B cell (primary cell): ENCODE measurements around the gene PYURF. TPM values are rescaled to one million over a fixed set of nuclear protein-coding genes. Genes with fewer than 3 reads are reported as not detected.

ENCODE experiments used
- ATAC-seq: fragments of 200-7000 bp; cut with Tn5 transposase; one replicate; pipeline ENCODE4 v1.10.0; 2021; ENCODE audit warnings: low read depth, mild to moderate bottlenecking, moderate number of reproducible peaks, moderate library complexity
- CTCF ChIA-PET: fragments of 350-600 bp; sonication (Branson Sonifier 250); formaldehyde crosslinking; loops from one replicate; lab custom pipeline; 2021; ENCODE audit warnings: antibody characterized with exemption, inconsistent platforms; lab: Charles Lee
- POLR2A ChIA-PET: fragments of 350-600 bp; sonication (Branson Sonifier 250); formaldehyde crosslinking; loops from one replicate; lab custom pipeline; 2021; ENCODE audit warnings: antibody characterized with exemption; lab: Charles Lee
- DNase-seq: peaks from one replicate; pipeline ENCODE4 v3.0.0; 2013
- H2AFZ ChIP-seq: 2 replicates; pipeline ENCODE4 v1.6.1; 2012; ENCODE audit warnings: mild to moderate bottlenecking, low read depth, low read length; ENCODE audit not compliant: insufficient read depth, poor library complexity, severe bottlenecking
- H3K27ac ChIP-seq, 2 donors: 1 replicate in 1 of 2; 2 replicates in 1 of 2; pipeline ENCODE4 v1.5.1; 2012 to 2013; ENCODE audit warnings: low read length in 2 of 2, mild to moderate bottlenecking in 2 of 2, moderate library complexity in 1 of 2
- H3K27me3 ChIP-seq, 4 experiments: fragments of 200-600 bp in 1 of 4; sonication (generic) in 1 of 4; replicated peaks in 1 of 4; 1 replicate in 2 of 4; 2 replicates in 2 of 4; pipeline versions ENCODE4 v1.6.1 to v1.7.0; 2013 to 2016; ENCODE audit warnings: low read length in 3 of 4, mild to moderate bottlenecking in 2 of 4, mixed read lengths in 1 of 4, moderate library complexity in 1 of 4; ENCODE audit not compliant: insufficient read depth in 4 of 4, control insufficient read depth in 3 of 4; ENCODE audit errors: control extremely low read depth in 1 of 4
- H3K36me3 ChIP-seq, 2 experiments: replicated peaks in 1 of 2; 1 replicate in 1 of 2; 2 replicates in 1 of 2; pipeline versions ENCODE4 v1.6.1 to v1.7.1; 2013; ENCODE audit warnings: low read length in 1 of 2; ENCODE audit not compliant: insufficient read depth in 2 of 2, control insufficient read depth in 1 of 2; ENCODE audit errors: control extremely low read depth in 1 of 2, extremely low read depth in 1 of 2
- H3K4me1 ChIP-seq, 2 donors: fragments of 200-600 bp in 1 of 2; sonication (generic) in 1 of 2; 1 replicate in 1 of 2; 2 replicates in 1 of 2; pipeline versions ENCODE4 v1.5.1 to v1.6.1; 2013 to 2017; ENCODE audit warnings: low read length in 2 of 2; ENCODE audit not compliant: control insufficient read depth in 2 of 2, insufficient read depth in 2 of 2
- H3K4me2 ChIP-seq: replicated peaks from 2 replicates; pipeline ENCODE3; 2012; ENCODE audit warnings: mild to moderate bottlenecking, low read depth, low read length; ENCODE audit not compliant: poor library complexity, severe bottlenecking
- H3K4me3 ChIP-seq, 5 experiments: fragments of 200-600 bp in 1 of 5; sonication (generic) in 1 of 5; 1 replicate in 3 of 5; 2 replicates in 2 of 5; pipeline versions ENCODE4 v1.5.1 to v1.7.0; 2011 to 2016; ENCODE audit warnings: low read length in 4 of 5, mild to moderate bottlenecking in 4 of 5, low read depth in 2 of 5, control low read depth in 1 of 5, moderate library complexity in 1 of 5; ENCODE audit not compliant: insufficient read depth in 1 of 5; ENCODE audit errors: control extremely low read depth in 1 of 5, extremely low read depth in 1 of 5
- H3K79me2 ChIP-seq: fragments of 200-600 bp; sonication (generic); one replicate; pipeline ENCODE4 v1.6.0; 2016; ENCODE audit warnings: low read length; ENCODE audit not compliant: control insufficient read depth, insufficient read depth
- H3K9ac ChIP-seq: fragments of 200-600 bp; sonication (generic); 2 replicates; pipeline ENCODE4 v1.6.1; 2017; ENCODE audit warnings: mild to moderate bottlenecking, low read length, moderate library complexity
- H3K9me3 ChIP-seq, 3 donors: one replicate each; pipeline versions ENCODE4 v1.6.1 to v1.7.1; 2013; ENCODE audit warnings: low read length in 2 of 3; ENCODE audit not compliant: control insufficient read depth in 2 of 3, insufficient read depth in 1 of 3; ENCODE audit errors: control extremely low read depth in 1 of 3
- H4K20me1 ChIP-seq: 2 replicates; pipeline ENCODE4 v1.6.0; 2012; ENCODE audit warnings: mild to moderate bottlenecking, low read length; ENCODE audit not compliant: insufficient read depth, control insufficient read depth, poor library complexity, severe bottlenecking
- H3K27ac Mint-ChIP-seq: one replicate; pipeline ENCODE4 v1.8.0; 2021; ENCODE audit warnings: mixed read lengths
- H3K27me3 Mint-ChIP-seq: one replicate; pipeline ENCODE4 v1.8.0; 2021; ENCODE audit warnings: mixed read lengths
- H3K4me1 Mint-ChIP-seq: one replicate; pipeline ENCODE4 v1.8.0; 2021; ENCODE audit warnings: mixed read lengths
- H3K4me3 Mint-ChIP-seq: one replicate; pipeline ENCODE4 v1.8.0; 2021; ENCODE audit warnings: mixed read lengths
- H3K9me3 Mint-ChIP-seq: one replicate; pipeline ENCODE4 v1.8.0; 2022; ENCODE audit warnings: mixed read lengths; ENCODE audit not compliant: insufficient read depth
- EZH2 ChIP-seq: IDR thresholded peaks from 2 replicates; pipeline ENCODE4 v1.6.1; 2012; ENCODE audit warnings: borderline replicate concordance, low read depth, mild to moderate bottlenecking, moderate library complexity, low read length; ENCODE audit not compliant: insufficient read depth, poor library complexity, severe bottlenecking
- WGBS: methylation state at CpG from one replicate; pipeline ENCODE4 v1.1.5; 2013; ENCODE audit warnings: missing lambda C conversion rate; ENCODE audit not compliant: insufficient coverage; 5-methylcytosine and 5-hydroxymethylcytosine counted together
- intact Hi-C: fragments of 100-400 bp; cut with micrococcal nuclease; formaldehyde crosslinking; loops from one replicate; pipeline ENCODE4 v1.10.0; 2022
- polyA plus RNA-seq: library from polyadenylated mRNA; depleted of rRNA; stranded (reverse); fragments of >200 nt; gene quantifications from 2 replicates; pipeline ENCODE4 v1.2.3, GENCODE V29; 2012
- total RNA-seq, 2 donors: library from RNA; stranded (reverse); fragments of 120-200 nt in 1 of 2; gene quantifications; 1 replicate in 1 of 2; 2 replicates in 1 of 2; pipeline versions ENCODE4 v1.2.3 to v1.2.4, GENCODE V29; 2013 to 2022
- TF ChIP-seq, protein P1 (sequence below): fragments of 200-600 bp; IDR thresholded peaks from one replicate; pipeline ENCODE4 v1.8.0; 2022; ENCODE audit warnings: antibody characterized with exemption, mild to moderate bottlenecking

PYURF gene
- total and polyA plus RNA-seq, 2 donors (not counting 1 experiment from before 2014, with no cell fraction given) = 14.9 to 38.1 TPM

DNA sequence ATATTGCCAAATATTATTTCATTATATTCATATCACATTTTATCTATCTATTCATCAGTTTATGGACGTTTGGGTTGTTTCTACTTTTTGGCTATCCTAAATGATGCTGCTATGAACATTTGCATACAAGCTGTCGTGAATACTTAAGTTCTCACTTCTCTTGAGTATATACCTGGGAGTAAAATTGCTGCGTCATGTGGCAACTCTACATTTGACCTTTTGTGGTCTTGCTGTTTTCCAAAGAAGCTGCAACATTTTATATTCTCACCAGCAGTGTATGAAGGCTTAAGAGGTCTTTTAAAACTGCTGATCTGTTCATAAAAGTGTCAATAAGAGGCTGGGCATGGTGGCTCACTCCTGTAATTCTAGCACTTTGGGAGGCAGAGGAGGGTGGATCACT is 5.8 kb downstream of the PYURF start:
- Histone ChIP-seq H2AFZ (no peak overlapping the region), H3K9ac (no peak overlapping the region), H3K27me3 (no peaks in the 10 kb centered on the region), H3K9me3 (no peaks in the 10 kb centered on the region), H3K79me2 (peaks cover 3% of the 10 kb centered on the region), H3K4me1 (peaks cover 7% of the 10 kb centered on the region in 2 donors), H3K27ac (no peak overlapping the region), H3K36me3 (peaks cover 1 to 8% of the 10 kb centered on the region in 2 experiments), H3K4me2 (no peak overlapping the region), H3K4me3 (no peak overlapping the region), H4K20me1 (no peaks in the 10 kb centered on the region)
- intact Hi-C loops = loop anchor here (5.0 kb wide), 2 partner anchors 666 to 841 kb away; no protein-coding TSS in a partner anchor
- Mint-ChIP-seq H3K27ac (no peak overlapping the region), H3K27me3 (no peaks in the 10 kb centered on the region), H3K4me1 (peaks cover 12% of the 10 kb centered on the region), H3K9me3 (no peaks in the 10 kb centered on the region), H3K4me3 (no peak overlapping the region)
- ATAC-seq = no peak
- POLR2A ChIA-PET = no interaction called here
- CTCF ChIA-PET = interaction anchor here (0.7 to 16.3 kb wide), 7 partner anchors 8 to 485 kb away, joined by 3 to 506 read pairs (median 31); partner anchors contain the start of genes PPM1K and PYURF
- DNase-seq = no peak
- WGBS = 71% methylated on average over 1 of the region's 3 CpGs
- TF ChIP-seq, protein P1, sequence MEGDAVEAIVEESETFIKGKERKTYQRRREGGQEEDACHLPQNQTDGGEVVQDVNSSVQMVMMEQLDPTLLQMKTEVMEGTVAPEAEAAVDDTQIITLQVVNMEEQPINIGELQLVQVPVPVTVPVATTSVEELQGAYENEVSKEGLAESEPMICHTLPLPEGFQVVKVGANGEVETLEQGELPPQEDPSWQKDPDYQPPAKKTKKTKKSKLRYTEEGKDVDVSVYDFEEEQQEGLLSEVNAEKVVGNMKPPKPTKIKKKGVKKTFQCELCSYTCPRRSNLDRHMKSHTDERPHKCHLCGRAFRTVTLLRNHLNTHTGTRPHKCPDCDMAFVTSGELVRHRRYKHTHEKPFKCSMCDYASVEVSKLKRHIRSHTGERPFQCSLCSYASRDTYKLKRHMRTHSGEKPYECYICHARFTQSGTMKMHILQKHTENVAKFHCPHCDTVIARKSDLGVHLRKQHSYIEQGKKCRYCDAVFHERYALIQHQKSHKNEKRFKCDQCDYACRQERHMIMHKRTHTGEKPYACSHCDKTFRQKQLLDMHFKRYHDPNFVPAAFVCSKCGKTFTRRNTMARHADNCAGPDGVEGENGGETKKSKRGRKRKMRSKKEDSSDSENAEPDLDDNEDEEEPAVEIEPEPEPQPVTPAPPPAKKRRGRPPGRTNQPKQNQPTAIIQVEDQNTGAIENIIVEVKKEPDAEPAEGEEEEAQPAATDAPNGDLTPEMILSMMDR = no peak
- TF ChIP-seq EZH2 = no peak

DNA sequence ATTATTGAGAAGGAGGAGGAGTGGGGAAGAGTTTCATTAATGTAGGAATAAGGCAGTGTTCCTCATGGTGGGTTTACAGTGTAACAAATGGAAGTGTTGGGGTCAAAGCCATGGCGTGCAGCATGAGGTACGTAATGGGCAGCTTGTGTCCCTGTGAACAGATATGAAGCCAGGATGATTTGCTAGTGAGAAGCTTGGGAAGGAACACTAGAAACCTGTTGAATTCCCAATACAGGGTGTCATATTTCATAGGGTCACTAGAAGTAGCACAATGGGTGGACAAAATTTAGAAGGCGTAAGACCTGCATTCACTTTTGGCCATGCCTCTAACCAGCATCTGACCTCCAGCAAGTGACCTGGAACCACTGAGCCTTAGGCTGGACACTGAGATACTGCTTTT is 6.8 kb downstream of the PYURF start:
- Histone ChIP-seq H3K79me2 (no peaks in the 10 kb centered on the region), H3K9me3 (no peaks in the 10 kb centered on the region), H3K4me3 (no peak overlapping the region), H3K27ac (no peak overlapping the region), H3K36me3 (peaks cover 1 to 7% of the 10 kb centered on the region in 2 experiments), H3K9ac (no peak overlapping the region), H3K4me1 (no peaks in the 10 kb centered on the region), H3K27me3 (no peaks in the 10 kb centered on the region), H4K20me1 (no peaks in the 10 kb centered on the region), H2AFZ (no peak overlapping the region), H3K4me2 (no peak overlapping the region)
- H3K4me3 Mint-ChIP-seq = no peak overlapping the region
- POLR2A ChIA-PET = interaction anchor here (0.7 kb wide), 1 partner anchor 237 kb away, joined by 6 read pairs; no protein-coding TSS in a partner anchor
- TF ChIP-seq, protein P1 = no peak
- TF ChIP-seq EZH2 = no peak
- H3K4me1 Mint-ChIP-seq = peaks cover 4% of the 10 kb centered on the region
- H3K9me3 Mint-ChIP-seq = no peaks in the 10 kb centered on the region
- DNase-seq = no peak
- CTCF ChIA-PET = interaction anchor here (0.6 to 16.3 kb wide), 17 partner anchors 9 to 637 kb away, joined by 3 to 506 read pairs (median 5); partner anchors contain the start of genes HERC6, PPM1K and PYURF
- H3K27ac Mint-ChIP-seq = no peak overlapping the region
- no peaks in the 10 kb centered on the region for H3K27me3 Mint-ChIP-seq
- intact Hi-C loops = loop anchor here (5.0 kb wide), 2 partner anchors 664 to 839 kb away; no protein-coding TSS in a partner anchor
- 98% methylated on average over 3 of the region's 3 CpGs for WGBS
- ATAC-seq = no peak
